Spleen (tissue), 7 donors: Measurements from ENCODE around the gene CCL8.

Experiments used
- POLR2AphosphoS5 ChIP-seq, 3 donors: sonication (generic); formaldehyde crosslinking; IDR thresholded peaks; one replicate each; pipeline ENCODE4 v1.5.1; 2017; ENCODE audit warnings: antibody characterized with exemption in 3 of 3
- TF ChIP-seq, protein P1 (sequence below), 11 experiments: fragments of 200-600 bp in 7 of 11; fragments of 450-650 bp in 4 of 11; sonication (generic) in 4 of 11; IDR thresholded peaks in 8 of 11; conservative IDR thresholded peaks in 3 of 11; 1 replicate in 7 of 11; 2 replicates in 4 of 11; pipeline versions ENCODE4 v1.4.0 to v1.8.0; 2016 to 2021; ENCODE audit warnings: antibody characterized with exemption in 11 of 11, inconsistent platforms in 4 of 11, mild to moderate bottlenecking in 1 of 11
- donor health status: DM: no; HTN: no; CAD: no; lungs with moderate emphysema.
- donor health status: DM: no; HTN: no; CAD: no.
- donor health status: DM: no; HTN: no; CAD: no.

DNA sequence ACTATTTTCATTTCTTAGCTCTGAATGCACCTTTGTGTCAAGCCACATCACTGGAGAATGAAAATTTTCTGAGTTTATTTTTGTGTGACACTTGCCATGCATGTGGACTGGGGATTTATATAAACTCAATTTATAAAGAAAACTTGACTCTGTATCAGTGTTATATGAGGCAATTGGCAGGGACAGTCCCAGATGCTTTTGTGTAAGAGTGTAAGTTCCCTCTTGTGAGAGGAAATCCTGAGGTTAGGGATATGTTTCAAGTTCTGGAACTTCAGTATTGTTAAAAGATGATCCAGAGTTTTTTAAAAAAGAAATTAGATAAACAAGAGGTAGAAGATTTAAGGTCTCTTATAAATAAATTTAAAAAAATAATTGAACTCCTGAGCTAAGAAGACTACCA, 10.9 kb upstream of the CCL8 start:
- TF ChIP-seq, protein P1, sequence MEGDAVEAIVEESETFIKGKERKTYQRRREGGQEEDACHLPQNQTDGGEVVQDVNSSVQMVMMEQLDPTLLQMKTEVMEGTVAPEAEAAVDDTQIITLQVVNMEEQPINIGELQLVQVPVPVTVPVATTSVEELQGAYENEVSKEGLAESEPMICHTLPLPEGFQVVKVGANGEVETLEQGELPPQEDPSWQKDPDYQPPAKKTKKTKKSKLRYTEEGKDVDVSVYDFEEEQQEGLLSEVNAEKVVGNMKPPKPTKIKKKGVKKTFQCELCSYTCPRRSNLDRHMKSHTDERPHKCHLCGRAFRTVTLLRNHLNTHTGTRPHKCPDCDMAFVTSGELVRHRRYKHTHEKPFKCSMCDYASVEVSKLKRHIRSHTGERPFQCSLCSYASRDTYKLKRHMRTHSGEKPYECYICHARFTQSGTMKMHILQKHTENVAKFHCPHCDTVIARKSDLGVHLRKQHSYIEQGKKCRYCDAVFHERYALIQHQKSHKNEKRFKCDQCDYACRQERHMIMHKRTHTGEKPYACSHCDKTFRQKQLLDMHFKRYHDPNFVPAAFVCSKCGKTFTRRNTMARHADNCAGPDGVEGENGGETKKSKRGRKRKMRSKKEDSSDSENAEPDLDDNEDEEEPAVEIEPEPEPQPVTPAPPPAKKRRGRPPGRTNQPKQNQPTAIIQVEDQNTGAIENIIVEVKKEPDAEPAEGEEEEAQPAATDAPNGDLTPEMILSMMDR (IDR thresholded peaks at IDR 0.05 in 8 of 11, conservative IDR thresholded peaks at IDR 0.05 in 3 of 11): no peak
- TF ChIP-seq POLR2AphosphoS5 (IDR thresholded peaks at IDR 0.05): no peak
